OCI-LY7 (cell line): Measurements from ENCODE around the gene RPUSD1. TPM values are rescaled to one million over a fixed set of nuclear protein-coding genes. Genes with fewer than 3 reads are reported as not detected.
A peak's percentile ranks its signal among the peaks of the same experiment; 100 is the strongest.

Experiments
- BruUV-seq: library from RNA; stranded (reverse); fragments of 400-500 nt; replicated peaks from 2 replicates; lab custom pipeline; 2021; lab: Mats Ljungman, UMichigan
- CTCF ChIA-PET: fragments of 300-600 bp; sonication (Branson Sonifier 250); formaldehyde crosslinking; loops from one replicate; lab custom pipeline; 2022; ENCODE audit warnings: antibody characterized with exemption; ENCODE audit not compliant: unreplicated experiment; lab: Charles Lee
- POLR2A ChIA-PET: fragments of 300-600 bp; sonication (Branson Sonifier 250); formaldehyde crosslinking; loops from one replicate; lab custom pipeline; 2022; ENCODE audit warnings: antibody characterized with exemption; lab: Charles Lee
- DNase-seq: peaks from one replicate; pipeline ENCODE4 v3.0.0-alpha.2; 2015; ENCODE audit warnings: low spot score
- H2AFZ ChIP-seq: fragments of 200-600 bp; sonication (generic), shearing (Covaris generic); 2 replicates; pipeline ENCODE4 v1.6.1; 2014; ENCODE audit warnings: mild to moderate bottlenecking, antibody characterized with exemption, low read length, moderate library complexity
- H3K27ac ChIP-seq: fragments of 200-600 bp; sonication (generic); 2 replicates; pipeline ENCODE4 v1.5.1; 2014; ENCODE audit warnings: mixed run types, low read depth, mild to moderate bottlenecking, moderate library complexity, low read length, inconsistent platforms; ENCODE audit not compliant: poor library complexity, severe bottlenecking
- H3K36me3 ChIP-seq: fragments of 200-600 bp; sonication (generic); 2 replicates; pipeline ENCODE4 v1.6.1; 2014; ENCODE audit warnings: mild to moderate bottlenecking, antibody characterized with exemption, low read length, moderate library complexity, mixed read lengths; ENCODE audit not compliant: insufficient read depth
- H3K4me1 ChIP-seq: fragments of 200-600 bp; sonication (generic); 2 replicates; pipeline ENCODE4 v1.5.1; 2014; ENCODE audit warnings: mild to moderate bottlenecking, low read length; ENCODE audit not compliant: insufficient read depth, poor library complexity, severe bottlenecking
- H3K4me2 ChIP-seq: fragments of 200-600 bp; sonication (generic); 2 replicates; pipeline ENCODE4 v1.6.1; 2014; ENCODE audit warnings: mild to moderate bottlenecking, low read length
- H3K4me3 ChIP-seq: fragments of 200-600 bp; sonication (generic); 2 replicates; pipeline ENCODE4 v1.5.1; 2014; ENCODE audit warnings: mild to moderate bottlenecking, low read depth, low read length; ENCODE audit not compliant: poor library complexity, severe bottlenecking
- H3K79me2 ChIP-seq: fragments of 200-600 bp; sonication (generic); 2 replicates; pipeline ENCODE4 v1.6.1; 2016; ENCODE audit warnings: low read depth, mild to moderate bottlenecking, low read length, moderate library complexity, mixed read lengths; ENCODE audit not compliant: insufficient read depth
- H3K9me2 ChIP-seq: fragments of 200-600 bp; sonication (generic); 2 replicates; pipeline ENCODE4 v1.6.1; 2016; ENCODE audit warnings: mild to moderate bottlenecking, low read length, mixed read lengths; ENCODE audit not compliant: insufficient read depth
- H3K9me3 ChIP-seq: fragments of 200-600 bp; sonication (generic); 2 replicates; pipeline ENCODE4 v1.6.1; 2014; ENCODE audit warnings: mild to moderate bottlenecking, mixed run types, low read length, mixed read lengths
- H4K20me1 ChIP-seq: fragments of 200-600 bp; sonication (generic); 2 replicates; pipeline ENCODE4 v1.6.1; 2014; ENCODE audit warnings: mild to moderate bottlenecking, antibody characterized with exemption, low read length, moderate library complexity, mixed read lengths; ENCODE audit not compliant: insufficient read depth
- CTCF ChIP-seq: fragments of 200-600 bp; sonication (generic); conservative IDR thresholded peaks from 2 replicates; pipeline ENCODE4 v1.5.1; 2014; ENCODE audit warnings: mild to moderate bottlenecking, antibody characterized with exemption, low read length, moderate library complexity, mixed read lengths
- EZH2phosphoT487 ChIP-seq: fragments of 200-600 bp; sonication (generic); IDR thresholded peaks from 2 replicates; pipeline ENCODE4 v1.6.1; 2018; ENCODE audit warnings: low read depth, borderline replicate concordance, mild to moderate bottlenecking, mixed run types, antibody characterized with exemption, low read length, moderate library complexity, mixed read lengths
- intact Hi-C: fragments of 100-400 bp; cut with micrococcal nuclease; formaldehyde crosslinking; loops from one replicate; pipeline ENCODE4 v1.10.0; 2022; ENCODE audit not compliant: unreplicated experiment
- total RNA-seq, 2 experiments: library from RNA; depleted of rRNA in 1 of 2; stranded (reverse); fragments of >200 nt in 1 of 2; shearing (Covaris generic) in 1 of 2; gene quantifications; 2 replicates each; pipeline ENCODE4 v1.2.3, GENCODE V29; 2014 to 2022

The RPUSD1 gene
- total RNA-seq, 2 experiments from 2014 or later: 48.6 to 64.1 TPM

- Histone ChIP-seq H3K4me3 (peak overlapping the region; percentile 100), H3K36me3 (peaks cover 56% of the 10 kb centered on the region), H3K9me2 (no peaks in the 10 kb centered on the region), H4K20me1 (0 out of 2 replicates have a peak, but pooled peaks cover 4% of the 10 kb centered on the region), H3K27ac (peak overlapping the region; percentile 10), H2AFZ (no peak overlapping the region), H3K9me3 (no peaks in the 10 kb centered on the region), H3K4me2 (peak overlapping the region; percentile 92), H3K79me2 (peaks cover 30% of the 10 kb centered on the region), H3K4me1 (peaks cover 17% of the 10 kb centered on the region)
- DNase-seq: peak; percentile 19
- no peak for TF ChIP-seq EZH2phosphoT487
- TF ChIP-seq CTCF: no peak
- ChIA-PET POLR2A (no interaction called here), CTCF (no interaction called here)
- BruUV-seq: no TSS peak
- intact Hi-C loops: loop anchor here (5.0 kb wide), 1 partner anchor 40 kb away; no protein-coding TSS in a partner anchor
Measured at GRCh38 chr16:787321-787966, 737 bp downstream of the RPUSD1 start.

- ChIA-PET CTCF (no interaction called here), POLR2A (no interaction called here)
- Histone ChIP-seq H2AFZ (no peak overlapping the region), H3K27ac (no peak overlapping the region), H3K4me1 (peaks cover 17% of the 10 kb centered on the region), H3K79me2 (peaks cover 30% of the 10 kb centered on the region), H3K4me2 (no peak overlapping the region), H3K9me2 (no peaks in the 10 kb centered on the region), H3K4me3 (no peak overlapping the region), H3K9me3 (no peaks in the 10 kb centered on the region), H4K20me1 (0 out of 2 replicates have a peak, but pooled peaks cover 4% of the 10 kb centered on the region), H3K36me3 (peaks cover 44% of the 10 kb centered on the region)
- intact Hi-C loops: loop anchor here (1.0 to 5.0 kb wide), 2 partner anchors 39 to 75 kb away; no protein-coding TSS in a partner anchor
- no TSS peak for BruUV-seq
- DNase-seq: peak; percentile 75
- no peak for TF ChIP-seq EZH2phosphoT487
- TF ChIP-seq CTCF: peak; percentile 87
Measured at GRCh38 chr16:785563-786535, 2.3 kb downstream of the RPUSD1 start.
